ENCODE measurements around the gene LILRA5. TPM values are rescaled to one million over a fixed set of nuclear protein-coding genes. Genes with fewer than 3 reads are reported as not detected.
"Not testable (repeated sequence)": the region's sequence is repeated elsewhere in the genome, so short reads cannot be mapped to it uniquely, and the experiment has no call there.

LILRA5 gene
- 1.9 TPM for polyA plus RNA-seq
- long read RNA-seq, donor 1: 0 reads
- long read RNA-seq, donor 2, partial matches to known transcripts: 0 of 2 reads
- long read RNA-seq, donor 2, other reads (novel, unspliced or antisense): 0 of 2 reads
- long read RNA-seq, donor 3, partial matches to known transcripts: 0 of 1 reads
- long read RNA-seq, donor 3, other reads (novel, unspliced or antisense): 0 of 1 reads
- long read RNA-seq, donor 4: 0 reads
- long read RNA-seq, donor 5: 0 reads
- long read RNA-seq, donor 6: 0 reads
- long read RNA-seq, donor 7: 0 reads
- long read RNA-seq, donor 8, partial matches to known transcripts: 0 of 3 reads
- long read RNA-seq, donor 8, other reads (novel, unspliced or antisense): 0 of 3 reads
- long read RNA-seq, donor 9, partial matches to known transcripts: 0 of 2 reads
- long read RNA-seq, donor 9, other reads (novel, unspliced or antisense): 0 of 2 reads
- long read RNA-seq, donor 10, partial matches to known transcripts: 0 of 2 reads
- long read RNA-seq, donor 10, other reads (novel, unspliced or antisense): 0 of 2 reads
- long read RNA-seq, donor 11: 0 reads

GRCh38 chr19:54312436-54313377 lies at the start of gene LILRA5:
Gene LILRA5 (minus strand): TSS chr19:54313166. CDS start chr19:54313019, 147 bp downstream.
- Histone ChIP-seq H3K27me3 (ENCODE audit: control insufficient read depth, insufficient read depth, low read length) (no peaks in the 10 kb centered on the region), H3K27ac (ENCODE audit: low read length) (no peak within 1 kb of the TSS), H3K4me1 (ENCODE audit: control insufficient read depth, insufficient read depth, low read length) (no peaks in the 10 kb centered on the region), H3K4me3 (ENCODE audit: low read length) (no peak within 1 kb of the TSS), H3K36me3 (ENCODE audit: control insufficient read depth, insufficient read depth, low read length) (no peaks in the 10 kb centered on the region), H3K9me3 (ENCODE audit: control insufficient read depth, low read depth, low read length) (no peaks in the 10 kb centered on the region)
- WGBS (ENCODE audit: insufficient coverage, low lambda C conversion rate): no CpG with 5 or more reads among the region's 13 CpGs
- DNase-seq: no peak

- H3K36me3 ChIP-seq (ENCODE audit: control insufficient read depth, insufficient read depth, low read length); H3K4me1 ChIP-seq (ENCODE audit: control insufficient read depth, insufficient read depth, low read length); H3K4me3 ChIP-seq (ENCODE audit: low read length); H3K27me3 ChIP-seq (ENCODE audit: control insufficient read depth, insufficient read depth, low read length); H3K27ac ChIP-seq (ENCODE audit: low read length); H3K9me3 ChIP-seq (ENCODE audit: control insufficient read depth, low read depth, low read length); DNase-seq: not testable (repeated sequence)
- no CpG with 5 or more reads among the region's 10 CpGs for WGBS (ENCODE audit: insufficient coverage, low lambda C conversion rate)
These were observed 48.9 kb upstream of the LILRA5 start for GRCh38 chr19:54361680-54362422.

GRCh38 chr19:54359149-54359820 lies 46.3 kb upstream of the LILRA5 start:
- H3K27ac ChIP-seq (ENCODE audit: low read length); H3K4me1 ChIP-seq (ENCODE audit: control insufficient read depth, insufficient read depth, low read length); H3K4me3 ChIP-seq (ENCODE audit: low read length); H3K9me3 ChIP-seq (ENCODE audit: control insufficient read depth, low read depth, low read length); H3K27me3 ChIP-seq (ENCODE audit: control insufficient read depth, insufficient read depth, low read length); H3K36me3 ChIP-seq (ENCODE audit: control insufficient read depth, insufficient read depth, low read length); DNase-seq: not testable (repeated sequence)
- WGBS (ENCODE audit: insufficient coverage, low lambda C conversion rate): no CpG with 5 or more reads among the region's 21 CpGs

DNA sequence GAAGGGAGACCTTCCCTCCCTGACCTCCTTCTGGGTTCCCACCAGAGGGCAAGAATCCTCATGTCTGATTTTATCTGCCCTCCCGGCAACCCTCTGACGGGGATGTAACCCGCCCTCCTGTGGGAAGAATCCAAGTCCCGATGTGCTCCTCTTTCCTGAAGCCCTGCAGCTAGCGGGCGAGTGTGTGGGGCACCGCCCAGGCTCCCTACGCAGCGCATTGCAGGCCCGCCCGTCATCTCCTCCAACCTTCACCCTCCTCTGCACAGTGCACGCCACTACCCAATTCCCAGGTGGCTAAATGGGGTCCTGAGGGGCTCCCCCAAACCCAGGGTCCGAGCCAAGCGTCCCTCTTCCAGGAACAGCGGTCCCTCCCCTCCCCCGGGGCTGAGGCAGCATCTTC lies 44.4 kb upstream of the LILRA5 start:
- WGBS (ENCODE audit: insufficient coverage, low lambda C conversion rate): no CpG with 5 or more reads among the region's 16 CpGs

DNA sequence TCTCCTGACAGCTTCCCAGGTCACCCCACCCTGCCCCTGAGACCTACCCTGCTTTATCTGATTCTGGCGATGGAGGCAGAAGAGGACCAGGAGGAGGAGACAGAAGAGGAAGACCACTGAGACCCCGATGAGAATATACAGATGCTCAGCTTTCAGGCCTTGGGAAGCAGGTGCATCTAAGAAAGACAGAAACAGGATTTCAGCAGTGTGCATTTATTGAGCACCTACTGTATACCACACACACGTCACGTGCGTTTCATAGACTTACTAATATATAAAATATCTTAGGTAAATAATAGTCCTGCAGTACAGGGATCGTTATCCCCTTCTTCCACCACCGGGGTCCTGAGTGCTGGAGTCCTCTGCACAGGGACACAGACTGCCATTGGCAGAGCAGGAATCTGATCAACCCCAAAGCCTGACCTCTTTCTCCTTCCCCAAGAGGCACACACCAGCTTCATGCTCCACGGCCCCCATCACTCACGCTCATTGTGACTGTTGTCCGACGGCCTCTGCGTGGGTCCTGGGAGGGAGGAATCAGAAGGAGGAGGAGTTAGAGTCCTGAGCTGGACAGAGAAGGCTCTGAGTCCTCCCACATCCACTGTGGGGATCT lies 43.6 kb upstream of the LILRA5 start:
- Histone ChIP-seq H3K27ac (ENCODE audit: low read length) (no peak overlapping the region), H3K36me3 (ENCODE audit: control insufficient read depth, insufficient read depth, low read length) (no peaks in the 10 kb centered on the region), H3K4me3 (ENCODE audit: low read length) (no peak overlapping the region), H3K9me3 (ENCODE audit: control insufficient read depth, low read depth, low read length) (no peaks in the 10 kb centered on the region), H3K27me3 (ENCODE audit: control insufficient read depth, insufficient read depth, low read length) (no peaks in the 10 kb centered on the region), H3K4me1 (ENCODE audit: control insufficient read depth, insufficient read depth, low read length) (no peaks in the 10 kb centered on the region)
- no peak for DNase-seq
- no CpG with 5 or more reads among the region's 12 CpGs for WGBS (ENCODE audit: insufficient coverage, low lambda C conversion rate)

More for the DNA sequence above, 44.4 kb upstream of the LILRA5 start:
- Histone ChIP-seq H3K27me3 (ENCODE audit: control insufficient read depth, insufficient read depth, low read length) (no peaks in the 10 kb centered on the region), H3K4me1 (ENCODE audit: control insufficient read depth, insufficient read depth, low read length) (no peaks in the 10 kb centered on the region), H3K9me3 (ENCODE audit: control insufficient read depth, low read depth, low read length) (no peaks in the 10 kb centered on the region), H3K36me3 (ENCODE audit: control insufficient read depth, insufficient read depth, low read length) (no peaks in the 10 kb centered on the region), H3K27ac (ENCODE audit: low read length) (no peak overlapping the region), H3K4me3 (ENCODE audit: low read length) (no peak overlapping the region)
- no peak for DNase-seq

DNA sequence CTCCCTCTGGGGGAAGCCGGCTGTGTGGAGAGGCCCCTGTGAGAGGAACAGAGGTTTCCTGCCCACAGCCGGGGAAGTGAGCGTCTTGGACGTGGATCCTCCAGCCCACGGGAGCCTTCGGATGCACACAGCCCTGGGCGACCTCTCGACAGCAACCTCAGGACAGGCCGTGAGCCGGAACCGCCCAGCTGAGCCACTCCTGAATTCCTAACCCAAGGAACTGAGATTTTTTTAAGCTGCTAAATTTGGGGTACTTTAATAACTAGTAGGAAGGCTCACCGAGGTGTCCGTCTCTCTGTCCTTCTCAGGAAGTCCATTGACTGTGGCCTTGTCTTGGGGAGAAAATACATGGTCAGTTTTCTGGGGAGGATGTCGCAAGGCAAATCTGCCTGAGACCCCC lies 42.7 kb upstream of the LILRA5 start:
- DNase-seq: no peak
- Histone ChIP-seq H3K4me1 (ENCODE audit: control insufficient read depth, insufficient read depth, low read length) (no peaks in the 10 kb centered on the region), H3K36me3 (ENCODE audit: control insufficient read depth, insufficient read depth, low read length) (no peaks in the 10 kb centered on the region), H3K27ac (ENCODE audit: low read length) (no peak overlapping the region), H3K9me3 (ENCODE audit: control insufficient read depth, low read depth, low read length) (no peaks in the 10 kb centered on the region), H3K27me3 (ENCODE audit: control insufficient read depth, insufficient read depth, low read length) (no peaks in the 10 kb centered on the region), H3K4me3 (ENCODE audit: low read length) (no peak overlapping the region)
- no CpG with 5 or more reads among the region's 14 CpGs for WGBS (ENCODE audit: insufficient coverage, low lambda C conversion rate)

GRCh38 chr19:54354761-54355160 lies 41.8 kb upstream of the LILRA5 start:
- H3K4me3 ChIP-seq (ENCODE audit: low read length): no peak overlapping the region
- H3K27ac ChIP-seq (ENCODE audit: low read length): no peak overlapping the region
- no peak for DNase-seq
- H3K36me3 ChIP-seq (ENCODE audit: control insufficient read depth, insufficient read depth, low read length): no peaks in the 10 kb centered on the region
- WGBS (ENCODE audit: insufficient coverage, low lambda C conversion rate): no CpG with 5 or more reads among the region's 3 CpGs
- H3K9me3 ChIP-seq (ENCODE audit: control insufficient read depth, low read depth, low read length): no peaks in the 10 kb centered on the region
- H3K4me1 ChIP-seq (ENCODE audit: control insufficient read depth, insufficient read depth, low read length): no peaks in the 10 kb centered on the region
- no peaks in the 10 kb centered on the region for H3K27me3 ChIP-seq (ENCODE audit: control insufficient read depth, insufficient read depth, low read length)

DNA sequence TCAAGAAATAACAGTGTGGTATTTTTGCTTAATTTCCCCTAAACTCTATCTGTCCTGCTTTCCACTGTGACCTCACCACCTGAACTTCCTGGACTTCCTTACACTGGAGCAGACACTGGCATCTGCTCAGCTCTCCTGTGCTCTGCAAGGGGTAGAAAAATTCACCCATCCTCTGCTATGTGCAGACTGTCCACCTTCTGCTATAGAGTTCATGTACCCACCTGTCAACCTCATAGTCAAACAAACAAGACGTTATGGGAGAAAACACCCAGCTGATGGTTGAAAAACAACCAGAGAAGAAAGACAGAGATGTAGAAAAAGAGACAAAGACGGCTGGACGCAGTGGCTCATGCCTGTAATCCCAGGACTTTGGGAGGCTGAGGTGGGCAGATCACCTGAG lies 39.6 kb upstream of the LILRA5 start:
- Histone ChIP-seq H3K9me3 (ENCODE audit: control insufficient read depth, low read depth, low read length) (no peaks in the 10 kb centered on the region), H3K4me1 (ENCODE audit: control insufficient read depth, insufficient read depth, low read length) (no peaks in the 10 kb centered on the region), H3K4me3 (ENCODE audit: low read length) (no peak overlapping the region), H3K27ac (ENCODE audit: low read length) (no peak overlapping the region), H3K36me3 (ENCODE audit: control insufficient read depth, insufficient read depth, low read length) (no peaks in the 10 kb centered on the region), H3K27me3 (ENCODE audit: control insufficient read depth, insufficient read depth, low read length) (no peaks in the 10 kb centered on the region)
- WGBS (ENCODE audit: insufficient coverage, low lambda C conversion rate): 100% methylated on average over 1 of the region's 3 CpGs
- no peak for DNase-seq

GRCh38 chr19:54352041-54352440 lies 39.1 kb upstream of the LILRA5 start:
- no peaks in the 10 kb centered on the region for H3K9me3 ChIP-seq (ENCODE audit: control insufficient read depth, low read depth, low read length)
- WGBS (ENCODE audit: insufficient coverage, low lambda C conversion rate): no CpG with 5 or more reads among the region's 7 CpGs
- H3K27ac ChIP-seq (ENCODE audit: low read length): no peak overlapping the region
- H3K4me3 ChIP-seq (ENCODE audit: low read length): no peak overlapping the region
- no peak for DNase-seq
- H3K36me3 ChIP-seq (ENCODE audit: control insufficient read depth, insufficient read depth, low read length): no peaks in the 10 kb centered on the region
- no peaks in the 10 kb centered on the region for H3K4me1 ChIP-seq (ENCODE audit: control insufficient read depth, insufficient read depth, low read length)
- H3K27me3 ChIP-seq (ENCODE audit: control insufficient read depth, insufficient read depth, low read length): no peaks in the 10 kb centered on the region

Data from large intestine (tissue), 12 donors.